Liver (tissue), 3 donors: ENCODE results near the gene CDHR5.
A peak's percentile ranks its signal among the peaks of the same experiment; 100 is the strongest.

Experiments used
- FOXA1 ChIP-seq: IDR thresholded peaks from 2 replicates; pipeline ENCODE4 v1.6.1; 2016; ENCODE audit warnings: antibody characterized with exemption
- GABPA ChIP-seq, 2 donors: IDR thresholded peaks in 1 of 2; conservative IDR thresholded peaks in 1 of 2; 2 replicates each; pipeline ENCODE4 v1.6.1; 2016; ENCODE audit warnings: antibody characterized with exemption in 2 of 2, mild to moderate bottlenecking in 1 of 2, moderate library complexity in 1 of 2
- HNF4A ChIP-seq, 2 donors: conservative IDR thresholded peaks; 2 replicates each; pipeline ENCODE4 v1.6.1; 2016; ENCODE audit warnings: antibody characterized with exemption in 2 of 2, mild to moderate bottlenecking in 2 of 2
- RAD21 ChIP-seq, 2 donors: IDR thresholded peaks; 2 replicates each; pipeline ENCODE4 v1.6.1; 2016; ENCODE audit warnings: antibody characterized with exemption in 2 of 2, mild to moderate bottlenecking in 2 of 2
- YY1 ChIP-seq: IDR thresholded peaks from 2 replicates; pipeline ENCODE4 v1.6.1; 2016; ENCODE audit warnings: antibody characterized with exemption, mild to moderate bottlenecking
- TF ChIP-seq, protein P1 (sequence below): fragments of 150-350 bp; IDR thresholded peaks from 2 replicates; pipeline ENCODE4 v1.5.1; 2017; ENCODE audit warnings: improper control_type of control experiment, low read depth, low read length; ENCODE audit not compliant: missing input control
- donor health status: healthy.
- donor health status: healthy.

DNA sequence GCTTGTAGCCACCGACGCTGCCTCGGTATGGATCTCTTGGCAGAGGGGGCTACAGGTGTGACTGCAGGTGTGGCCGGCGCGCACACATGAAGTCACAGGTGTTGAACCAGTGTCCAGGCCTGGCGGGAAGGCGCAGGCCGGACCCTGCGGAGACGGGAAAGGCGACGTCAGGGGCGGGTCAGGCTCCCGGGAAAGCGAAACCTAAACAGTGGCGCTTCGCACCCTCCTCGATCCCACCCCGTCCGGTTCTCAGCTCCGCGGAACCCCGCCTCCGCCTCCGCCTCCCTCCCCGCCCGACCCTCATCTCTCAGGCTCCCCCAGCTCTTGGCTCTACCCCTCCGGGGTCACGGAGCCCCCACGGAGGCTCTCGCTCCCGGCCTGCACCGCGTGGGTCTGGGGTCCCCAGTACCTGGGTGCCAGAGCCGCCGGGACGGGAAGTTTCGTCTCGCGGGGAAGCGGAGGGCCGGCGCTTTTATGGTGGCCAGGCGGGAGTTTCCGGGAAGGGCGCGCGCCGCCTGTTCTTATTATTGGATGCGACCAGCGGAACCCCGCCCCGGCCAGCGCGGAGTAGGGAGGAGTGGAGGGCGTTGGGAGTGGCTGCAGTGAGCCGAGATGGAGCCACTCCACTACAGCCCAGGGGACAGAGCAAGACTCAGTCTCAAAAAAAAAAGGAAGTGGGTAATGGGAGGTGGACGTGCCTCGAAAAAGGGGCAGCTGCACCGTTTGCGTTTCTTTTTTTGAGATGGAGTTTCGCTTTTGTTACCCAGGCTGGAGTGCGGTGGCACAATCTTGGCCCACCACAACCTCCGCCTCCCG is 9.0 kb downstream of the CDHR5 start, which contains the start of gene IRF7:
- TF ChIP-seq, protein P1, sequence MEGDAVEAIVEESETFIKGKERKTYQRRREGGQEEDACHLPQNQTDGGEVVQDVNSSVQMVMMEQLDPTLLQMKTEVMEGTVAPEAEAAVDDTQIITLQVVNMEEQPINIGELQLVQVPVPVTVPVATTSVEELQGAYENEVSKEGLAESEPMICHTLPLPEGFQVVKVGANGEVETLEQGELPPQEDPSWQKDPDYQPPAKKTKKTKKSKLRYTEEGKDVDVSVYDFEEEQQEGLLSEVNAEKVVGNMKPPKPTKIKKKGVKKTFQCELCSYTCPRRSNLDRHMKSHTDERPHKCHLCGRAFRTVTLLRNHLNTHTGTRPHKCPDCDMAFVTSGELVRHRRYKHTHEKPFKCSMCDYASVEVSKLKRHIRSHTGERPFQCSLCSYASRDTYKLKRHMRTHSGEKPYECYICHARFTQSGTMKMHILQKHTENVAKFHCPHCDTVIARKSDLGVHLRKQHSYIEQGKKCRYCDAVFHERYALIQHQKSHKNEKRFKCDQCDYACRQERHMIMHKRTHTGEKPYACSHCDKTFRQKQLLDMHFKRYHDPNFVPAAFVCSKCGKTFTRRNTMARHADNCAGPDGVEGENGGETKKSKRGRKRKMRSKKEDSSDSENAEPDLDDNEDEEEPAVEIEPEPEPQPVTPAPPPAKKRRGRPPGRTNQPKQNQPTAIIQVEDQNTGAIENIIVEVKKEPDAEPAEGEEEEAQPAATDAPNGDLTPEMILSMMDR = no peak
- TF ChIP-seq GABPA (IDR thresholded peaks at IDR 0.05 in 1 of 2, conservative IDR thresholded peaks at IDR 0.05 in 1 of 2) = peak in 1 of 2 donors; percentile 82
- TF ChIP-seq FOXA1 = no peak
- peak; percentile 46 for TF ChIP-seq RAD21 (IDR thresholded peaks at IDR 0.05)
- peak; percentile 16 to 39 for TF ChIP-seq HNF4A (conservative IDR thresholded peaks at IDR 0.05)
- TF ChIP-seq YY1 = peak; percentile 90
